Measurements from ENCODE around the gene INPP5F. TPM values are rescaled to one million over a fixed set of nuclear protein-coding genes. Genes with fewer than 3 reads are reported as not detected.
"Not testable (repeated sequence)": the region's sequence is repeated elsewhere in the genome, so short reads cannot be mapped to it uniquely, and the experiment has no call there.

INPP5F gene
- total RNA-seq, 6 donors from 2014 or later, result 6.7 to 14.4 (median 10.1) TPM

- Histone ChIP-seq H3K4me1 (no peaks in the 10 kb centered on the region), H3K27me3 (no peaks in the 10 kb centered on the region), H3K4me3 (no peak overlapping the region), H3K27ac (no peak overlapping the region), H3K9me3 (no peaks in the 10 kb centered on the region), H3K36me3 (no peaks in the 10 kb centered on the region)
- TF ChIP-seq, protein P1, sequence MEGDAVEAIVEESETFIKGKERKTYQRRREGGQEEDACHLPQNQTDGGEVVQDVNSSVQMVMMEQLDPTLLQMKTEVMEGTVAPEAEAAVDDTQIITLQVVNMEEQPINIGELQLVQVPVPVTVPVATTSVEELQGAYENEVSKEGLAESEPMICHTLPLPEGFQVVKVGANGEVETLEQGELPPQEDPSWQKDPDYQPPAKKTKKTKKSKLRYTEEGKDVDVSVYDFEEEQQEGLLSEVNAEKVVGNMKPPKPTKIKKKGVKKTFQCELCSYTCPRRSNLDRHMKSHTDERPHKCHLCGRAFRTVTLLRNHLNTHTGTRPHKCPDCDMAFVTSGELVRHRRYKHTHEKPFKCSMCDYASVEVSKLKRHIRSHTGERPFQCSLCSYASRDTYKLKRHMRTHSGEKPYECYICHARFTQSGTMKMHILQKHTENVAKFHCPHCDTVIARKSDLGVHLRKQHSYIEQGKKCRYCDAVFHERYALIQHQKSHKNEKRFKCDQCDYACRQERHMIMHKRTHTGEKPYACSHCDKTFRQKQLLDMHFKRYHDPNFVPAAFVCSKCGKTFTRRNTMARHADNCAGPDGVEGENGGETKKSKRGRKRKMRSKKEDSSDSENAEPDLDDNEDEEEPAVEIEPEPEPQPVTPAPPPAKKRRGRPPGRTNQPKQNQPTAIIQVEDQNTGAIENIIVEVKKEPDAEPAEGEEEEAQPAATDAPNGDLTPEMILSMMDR (IDR thresholded peaks at IDR 0.05), result no peak
- TF ChIP-seq POLR2AphosphoS5 (IDR thresholded peaks at IDR 0.05) (no peak), EP300 (IDR thresholded peaks at IDR 0.05) (no peak)
- no peak for DNase-seq
- no peak for ATAC-seq (ENCODE audit: low FRiP score in 2 of 2)
- 81 to 83% methylated on average over 3 of the region's 3 CpGs for WGBS, 2 donors
Measured at GRCh38 chr10:119705434-119705831, 20.4 kb upstream of the INPP5F start.

DNA sequence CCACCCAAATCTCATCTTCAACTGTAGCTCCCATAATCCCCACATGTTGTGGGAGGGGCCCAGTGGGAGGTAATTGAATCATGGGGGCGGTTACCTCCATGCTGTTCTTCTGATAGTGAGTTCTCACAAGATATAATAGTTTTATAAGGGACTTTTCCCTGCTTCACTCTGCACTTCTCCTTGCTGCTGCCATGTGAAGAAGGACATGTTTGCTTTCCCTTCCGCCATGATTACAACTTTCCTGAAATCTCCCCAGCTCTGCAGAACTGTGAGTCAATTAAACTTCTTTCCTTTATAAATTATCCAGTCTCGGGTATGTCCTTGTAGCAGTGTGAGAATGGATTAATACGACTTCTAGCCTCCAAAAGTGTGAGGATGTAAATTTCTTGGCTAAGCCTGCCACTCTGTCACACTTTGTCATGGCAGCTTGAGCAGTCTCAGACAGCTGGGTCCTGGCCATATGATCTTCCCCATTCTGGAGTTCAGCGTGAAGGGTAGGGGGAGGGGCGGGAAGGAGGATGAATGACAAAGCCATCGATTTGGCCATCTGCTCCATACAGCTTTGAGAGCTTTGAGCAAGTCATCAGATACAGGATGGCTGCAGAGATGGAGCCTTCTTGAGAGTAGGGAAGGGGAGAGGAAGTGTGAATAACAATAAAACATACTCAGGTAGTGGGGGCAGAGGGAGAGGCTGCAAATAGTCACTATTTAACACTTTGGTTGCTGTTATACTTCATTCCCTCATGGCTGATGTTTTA, 19.1 kb upstream of the INPP5F start:
- WGBS, 2 donors, result 77 to 79% methylated on average over 7 of the region's 7 CpGs
- no peak overlapping the region for H3K4me3 ChIP-seq

DNA sequence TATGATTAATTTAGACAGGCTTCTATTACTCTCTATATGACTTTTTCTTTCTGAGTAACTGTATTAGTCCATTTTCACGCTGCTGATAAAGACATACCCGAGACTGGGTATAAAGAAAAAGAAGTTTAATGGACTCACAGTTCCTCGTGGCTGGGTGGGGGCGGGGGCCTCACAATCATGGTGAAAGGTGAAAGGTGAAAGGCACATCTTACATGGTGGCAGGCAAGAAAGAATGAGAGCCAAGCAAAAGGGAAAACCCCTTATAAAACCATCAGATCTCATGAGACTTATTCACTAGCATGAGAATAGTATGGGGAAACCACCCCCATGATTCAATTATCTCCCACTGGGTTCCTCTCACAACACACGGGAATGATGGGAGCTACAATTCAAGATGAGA, 18.5 kb upstream of the INPP5F start:
- WGBS, 2 donors, result 77 to 79% methylated on average over 5 of the region's 5 CpGs
- ATAC-seq (ENCODE audit: low FRiP score in 2 of 2); DNase-seq: not testable (repeated sequence)

More for the DNA sequence above, 19.1 kb upstream of the INPP5F start:
- Histone ChIP-seq H3K9me3 (no peaks in the 10 kb centered on the region), H3K27ac (no peak overlapping the region), H3K36me3 (no peaks in the 10 kb centered on the region), H3K27me3 (no peaks in the 10 kb centered on the region), H3K4me1 (no peaks in the 10 kb centered on the region)
- DNase-seq (no peak), ATAC-seq (ENCODE audit: low FRiP score in 2 of 2) (no peak)
- TF ChIP-seq POLR2A (IDR thresholded peaks at IDR 0.05) (no peak), POLR2AphosphoS5 (IDR thresholded peaks at IDR 0.05) (no peak), EP300 (IDR thresholded peaks at IDR 0.05) (no peak)
- TF ChIP-seq, protein P1 (IDR thresholded peaks at IDR 0.05), result no peak

GRCh38 chr10:119710935-119711334, 14.9 kb upstream of the INPP5F start:
- DNase-seq; H3K4me1 ChIP-seq; ATAC-seq (ENCODE audit: low FRiP score in 2 of 2); H3K27me3 ChIP-seq; H3K4me3 ChIP-seq; H3K27ac ChIP-seq; H3K9me3 ChIP-seq; H3K36me3 ChIP-seq: not testable (repeated sequence)
- 72 to 80% methylated on average over 1 of the region's 1 CpG for WGBS, 2 donors

More for the DNA sequence above, 18.5 kb upstream of the INPP5F start:
- H3K9me3 ChIP-seq, H3K27ac ChIP-seq, H3K36me3 ChIP-seq, H3K4me3 ChIP-seq, H3K4me1 ChIP-seq, H3K27me3 ChIP-seq: not testable (repeated sequence)

- Histone ChIP-seq H3K36me3 (no peaks in the 10 kb centered on the region), H3K27me3 (no peaks in the 10 kb centered on the region), H3K9me3 (no peaks in the 10 kb centered on the region), H3K27ac (no peak overlapping the region), H3K4me3 (no peak overlapping the region), H3K4me1 (no peaks in the 10 kb centered on the region)
- TF ChIP-seq POLR2A (IDR thresholded peaks at IDR 0.05) (no peak), EP300 (IDR thresholded peaks at IDR 0.05) (no peak), POLR2AphosphoS5 (IDR thresholded peaks at IDR 0.05) (no peak)
- TF ChIP-seq, protein P1 (IDR thresholded peaks at IDR 0.05), result no peak
- no peak for ATAC-seq (ENCODE audit: low FRiP score in 2 of 2)
- DNase-seq, result no peak
- WGBS, 2 donors, result 88 to 89% methylated on average over 7 of the region's 7 CpGs
Measured at GRCh38 chr10:119713744-119714483, 11.9 kb upstream of the INPP5F start.

- Histone ChIP-seq H3K4me1 (no peaks in the 10 kb centered on the region), H3K4me3 (no peak overlapping the region), H3K36me3 (no peaks in the 10 kb centered on the region), H3K27ac (no peak overlapping the region), H3K27me3 (no peaks in the 10 kb centered on the region), H3K9me3 (no peaks in the 10 kb centered on the region)
- ATAC-seq (ENCODE audit: low FRiP score in 2 of 2) (no peak), DNase-seq (no peak)
- no peak for TF ChIP-seq POLR2AphosphoS5 (IDR thresholded peaks at IDR 0.05)
- TF ChIP-seq, protein P1 (IDR thresholded peaks at IDR 0.05), result no peak
- no peak for TF ChIP-seq POLR2A (IDR thresholded peaks at IDR 0.05)
- TF ChIP-seq EP300 (IDR thresholded peaks at IDR 0.05), result no peak
- WGBS, 2 donors, result 78 to 88% methylated on average over 2 of the region's 2 CpGs
Measured at GRCh38 chr10:119714484-119714816, 11.4 kb upstream of the INPP5F start.

Data from upper lobe of left lung (tissue), 6 donors.